ENCODE data around the gene TIGD3.

DNA sequence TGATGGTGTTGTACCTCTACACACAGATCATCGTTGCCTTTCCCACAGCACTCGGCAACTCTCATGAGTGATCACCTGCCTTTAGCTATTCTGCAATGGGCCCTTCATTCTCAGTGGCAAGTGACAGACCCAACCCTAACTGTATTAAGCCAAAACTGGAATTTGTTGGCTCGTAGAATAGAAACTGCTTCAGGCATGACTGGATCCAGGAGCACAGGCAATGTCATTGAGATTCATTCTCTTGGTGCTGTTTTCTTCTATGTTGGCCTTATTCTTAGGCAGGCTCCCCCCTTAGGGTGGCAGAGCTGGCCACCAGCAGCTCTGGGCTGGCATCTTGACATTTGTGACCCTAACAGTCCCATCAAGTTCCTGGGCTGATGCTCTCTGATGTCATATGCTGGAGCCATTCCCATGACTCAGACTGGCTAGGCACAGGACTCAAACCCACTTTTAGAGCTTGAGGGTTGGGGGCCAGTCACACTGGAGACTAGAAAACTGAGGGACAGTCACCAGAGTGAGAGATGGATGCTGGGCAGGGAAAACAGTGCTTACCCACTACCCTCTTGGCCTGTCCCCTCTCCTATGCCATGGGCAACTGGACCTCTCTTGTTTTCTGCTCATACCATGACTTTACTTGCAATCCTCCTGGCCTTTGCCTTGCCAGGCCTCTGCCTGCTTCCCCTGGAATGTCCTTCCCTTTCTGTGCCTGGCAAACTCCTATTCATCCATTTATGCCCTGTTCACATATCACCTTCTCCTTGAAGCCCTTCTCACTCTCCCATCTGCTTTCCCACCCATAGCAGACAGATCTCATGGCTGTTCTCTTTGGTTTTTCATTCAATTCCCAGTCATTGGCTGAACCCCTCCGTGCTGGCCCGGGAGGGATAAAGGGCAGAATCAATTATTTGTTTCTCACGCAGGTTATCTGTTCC lies 47.0 kb upstream of the TIGD3 start:
- TF ChIP-seq, protein P1, sequence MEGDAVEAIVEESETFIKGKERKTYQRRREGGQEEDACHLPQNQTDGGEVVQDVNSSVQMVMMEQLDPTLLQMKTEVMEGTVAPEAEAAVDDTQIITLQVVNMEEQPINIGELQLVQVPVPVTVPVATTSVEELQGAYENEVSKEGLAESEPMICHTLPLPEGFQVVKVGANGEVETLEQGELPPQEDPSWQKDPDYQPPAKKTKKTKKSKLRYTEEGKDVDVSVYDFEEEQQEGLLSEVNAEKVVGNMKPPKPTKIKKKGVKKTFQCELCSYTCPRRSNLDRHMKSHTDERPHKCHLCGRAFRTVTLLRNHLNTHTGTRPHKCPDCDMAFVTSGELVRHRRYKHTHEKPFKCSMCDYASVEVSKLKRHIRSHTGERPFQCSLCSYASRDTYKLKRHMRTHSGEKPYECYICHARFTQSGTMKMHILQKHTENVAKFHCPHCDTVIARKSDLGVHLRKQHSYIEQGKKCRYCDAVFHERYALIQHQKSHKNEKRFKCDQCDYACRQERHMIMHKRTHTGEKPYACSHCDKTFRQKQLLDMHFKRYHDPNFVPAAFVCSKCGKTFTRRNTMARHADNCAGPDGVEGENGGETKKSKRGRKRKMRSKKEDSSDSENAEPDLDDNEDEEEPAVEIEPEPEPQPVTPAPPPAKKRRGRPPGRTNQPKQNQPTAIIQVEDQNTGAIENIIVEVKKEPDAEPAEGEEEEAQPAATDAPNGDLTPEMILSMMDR (conservative IDR thresholded peaks at IDR 0.05), result no peak
- no peak for TF ChIP-seq EZH2 (IDR thresholded peaks at IDR 0.05; ENCODE audit: low read depth)
